Right ventricle myocardium inferior (tissue), 1 donor: ENCODE data around the gene EOGT. TPM values are rescaled to one million over a fixed set of nuclear protein-coding genes. Genes with fewer than 3 reads are reported as not detected.
A peak's percentile ranks its signal among the peaks of the same experiment; 100 is the strongest.

Experiments used
- ATAC-seq: fragments of 200-7000 bp; cut with Tn5 transposase; one replicate; pipeline ENCODE4 v1.9.1; 2020; ENCODE audit warnings: mild to moderate bottlenecking, moderate library complexity
- DNase-seq: peaks from one replicate; pipeline ENCODE4 v3.0.0; 2021; ENCODE audit errors: missing footprints
- intact Hi-C: fragments of 100-400 bp; cut with DNase I; formaldehyde crosslinking; loops from one replicate; pipeline ENCODE4 v1.11.0; 2022
- total RNA-seq: library from RNA; stranded (reverse); fragmentation: NEBNext Ultra II Directional; extraction: Animal tissue kit (Norgen Biotek cat#: 25700); gene quantifications from one replicate; pipeline ENCODE4 v1.2.1, GENCODE V29; 2021
- donor health status: DM: no; HTN: yes; CAD: no; lungs with severe emphysema.

Gene EOGT
- total RNA-seq, 1 donor from 2014 or later: 25.2 TPM

- DNase-seq (no peak), ATAC-seq (no peak)
- intact Hi-C loops: loop anchor here (5.0 kb wide), 1 partner anchor 40 kb away; the partner anchor contains the start of gene TMF1
Measured at GRCh38 chr3:69012100-69012799, 1.2 kb downstream of the EOGT start.

GRCh38 chr3:69011096-69011730 lies 2.3 kb downstream of the EOGT start:
- DNase-seq (no peak), ATAC-seq (no peak)
- intact Hi-C loops: loop anchor here (5.0 kb wide), 1 partner anchor 41 kb away; the partner anchor contains the start of gene TMF1

- DNase-seq (no peak), ATAC-seq (no peak)
- intact Hi-C loops: loop anchor here (5.0 kb wide), 1 partner anchor 43 kb away; the partner anchor contains the start of gene TMF1
Measured at GRCh38 chr3:69009559-69010410, 3.7 kb downstream of the EOGT start.

- ATAC-seq: no peak
- DNase-seq: no peak
- intact Hi-C loops: no loop called here
Measured at GRCh38 chr3:69008980-69009379, 4.5 kb downstream of the EOGT start.

- ATAC-seq: no peak
Measured at GRCh38 chr3:69005791-69006482, 7.5 kb downstream of the EOGT start.

GRCh38 chr3:69005071-69005790 lies 8.3 kb downstream of the EOGT start:
- intact Hi-C loops: no loop called here
- no peak for DNase-seq
- no peak for ATAC-seq

More at GRCh38 chr3:69005791-69006482, 7.5 kb downstream of the EOGT start:
- intact Hi-C loops: no loop called here
- DNase-seq: no peak

- DNase-seq: no peak
- intact Hi-C loops: no loop called here
- ATAC-seq: no peak
Measured at GRCh38 chr3:69004138-69004537, 9.3 kb downstream of the EOGT start.

GRCh38 chr3:68999605-69000004 lies 13.9 kb downstream of the EOGT start:
- intact Hi-C loops: no loop called here
- ATAC-seq: no peak
- no peak for DNase-seq

GRCh38 chr3:68999158-68999557 lies 14.3 kb downstream of the EOGT start:
- intact Hi-C loops: no loop called here
- DNase-seq (no peak), ATAC-seq (no peak)

- DNase-seq (no peak), ATAC-seq (no peak)
- intact Hi-C loops: no loop called here
Measured at GRCh38 chr3:68997887-68998286, 15.6 kb downstream of the EOGT start.

GRCh38 chr3:68996356-68996995 lies 17.0 kb downstream of the EOGT start:
- ATAC-seq (peak; percentile 37), DNase-seq (no peak)
- intact Hi-C loops: no loop called here

GRCh38 chr3:68988740-68989139 lies 24.7 kb downstream of the EOGT start:
- intact Hi-C loops: no loop called here
- ATAC-seq (no peak), DNase-seq (no peak)

- no peak for DNase-seq
- intact Hi-C loops: no loop called here
- ATAC-seq: no peak
Measured at GRCh38 chr3:68987322-68987721, 26.2 kb downstream of the EOGT start.

GRCh38 chr3:68986496-68987208 lies 26.8 kb downstream of the EOGT start:
- intact Hi-C loops: no loop called here
- ATAC-seq (no peak), DNase-seq (no peak)

GRCh38 chr3:68985146-68985790 lies 28.2 kb downstream of the EOGT start:
- intact Hi-C loops: no loop called here
- ATAC-seq: no peak

GRCh38 chr3:68984011-68984530 lies 29.4 kb downstream of the EOGT start:
- intact Hi-C loops: no loop called here
- DNase-seq (no peak), ATAC-seq (no peak)

More at GRCh38 chr3:68985146-68985790, 28.2 kb downstream of the EOGT start:
- no peak for DNase-seq
